ENCODE measurements around the gene CLEC2D. TPM values are rescaled to one million over a fixed set of nuclear protein-coding genes. Genes with fewer than 3 reads are reported as not detected.

Gene CLEC2D
- total RNA-seq, 1 experiment from 2014 or later = 1.9 TPM

GRCh38 chr12:9732921-9733461, 63.5 kb downstream of the CLEC2D start, which contains the start of gene CLECL1:
TSS of gene CLECL1 (minus strand) at chr12:9733097.
- no peaks in the 10 kb centered on the region for H3K36me3 ChIP-seq (ENCODE audit: control insufficient read depth in 1 of 2, insufficient read depth in 2 of 2, low read length in 2 of 2)
- intact Hi-C loops (cut with micrococcal nuclease) = no loop called here
- ATAC-seq (no peak), DNase-seq (ENCODE audit: low read depth, low spot score) (no peak)
- no peak within 1 kb of the TSS for H2AFZ ChIP-seq (ENCODE audit: low read depth, low read length, poor library complexity, severe bottlenecking)
- H3K9me3 ChIP-seq (ENCODE audit: control insufficient read depth in 1 of 2, insufficient read depth in 1 of 2, low read depth in 1 of 2, low read length in 2 of 2) = no peaks in the 10 kb centered on the region
- no peaks in the 10 kb centered on the region for H3K4me1 ChIP-seq (ENCODE audit: control insufficient read depth in 1 of 2, insufficient read depth in 2 of 2, low read length in 2 of 2)
- H3K27ac ChIP-seq (ENCODE audit: low read depth, low read length) = no peak within 1 kb of the TSS
- BruUV-seq (replicated peaks) = no TSS peak
- no peak within 1 kb of the TSS for H3K4me2 ChIP-seq (ENCODE audit: low read length)
- H3K9ac ChIP-seq (ENCODE audit: low read length) = no peak within 1 kb of the TSS
- H3K27me3 ChIP-seq (ENCODE audit: insufficient read depth, low read length) = peaks cover 45% of the 10 kb centered on the region
- no peaks in the 10 kb centered on the region for H4K20me1 ChIP-seq (ENCODE audit: insufficient read depth)
- no peaks in the 10 kb centered on the region for H3K79me2 ChIP-seq (ENCODE audit: insufficient read depth, low read length)
- ChIA-PET CTCF (interaction anchor here (2.2 kb wide), 1 partner anchor 10 kb away, joined by 14 read pairs; no protein-coding TSS in a partner anchor), POLR2A (no interaction called here), RAD21 (ENCODE audit: low non-redundant PET in 1 of 2, low total read pairs in 2 of 2, uncharacterized antibody in 2 of 2, unreplicated experiment in 2 of 2) (no interaction called here)
- TF ChIP-seq EGR1 (IDR thresholded peaks at IDR 0.05; ENCODE audit: low read depth) (no peak), SIN3A (IDR thresholded peaks at IDR 0.05; ENCODE audit: low read depth) (no peak), CBX3 (IDR thresholded peaks at IDR 0.05; ENCODE audit: low read depth) (no peak), YY1 (IDR thresholded peaks at IDR 0.05; ENCODE audit: extremely low read depth, insufficient replicate concordance, low read depth, low read length) (no peak), SP1 (IDR thresholded peaks at IDR 0.05; ENCODE audit: low read depth) (no peak), ATF3 (IDR thresholded peaks at IDR 0.05) (no peak), EZH2phosphoT487 (IDR thresholded peaks at IDR 0.05; ENCODE audit: borderline replicate concordance) (no peak)
- H3K4me3 ChIP-seq (replicated peaks in 1 of 2; ENCODE audit: low read depth in 1 of 2, low read length in 2 of 2) = no peak within 1 kb of the TSS
- no peaks in the 10 kb centered on the region for H3K9me2 ChIP-seq (ENCODE audit: insufficient read depth)

GRCh38 chr12:9735601-9736000, 66.1 kb downstream of the CLEC2D start:
- no TSS peak for BruUV-seq (replicated peaks)
- no peaks in the 10 kb centered on the region for H3K9me3 ChIP-seq (ENCODE audit: control insufficient read depth in 1 of 2, insufficient read depth in 1 of 2, low read depth in 1 of 2, low read length in 2 of 2)
- no peaks in the 10 kb centered on the region for H3K4me1 ChIP-seq (ENCODE audit: control insufficient read depth in 1 of 2, insufficient read depth in 2 of 2, low read length in 2 of 2)
- no peaks in the 10 kb centered on the region for H3K9me2 ChIP-seq (ENCODE audit: insufficient read depth)
- no peaks in the 10 kb centered on the region for H3K79me2 ChIP-seq (ENCODE audit: insufficient read depth, low read length)
- no peak overlapping the region for H3K9ac ChIP-seq (ENCODE audit: low read length)
- peaks cover 24% of the 10 kb centered on the region for H3K27me3 ChIP-seq (ENCODE audit: insufficient read depth, low read length)
- DNase-seq (ENCODE audit: low read depth, low spot score) = no peak
- ChIA-PET POLR2A (no interaction called here), RAD21 (ENCODE audit: low non-redundant PET in 1 of 2, low total read pairs in 2 of 2, uncharacterized antibody in 2 of 2, unreplicated experiment in 2 of 2) (no interaction called here), CTCF (no interaction called here)
- no peaks in the 10 kb centered on the region for H3K36me3 ChIP-seq (ENCODE audit: control insufficient read depth in 1 of 2, insufficient read depth in 2 of 2, low read length in 2 of 2)
- H4K20me1 ChIP-seq (ENCODE audit: insufficient read depth) = no peaks in the 10 kb centered on the region
- intact Hi-C loops (cut with micrococcal nuclease) = no loop called here
- no peak overlapping the region for H3K4me3 ChIP-seq (replicated peaks in 1 of 2; ENCODE audit: low read depth in 1 of 2, low read length in 2 of 2)
- H2AFZ ChIP-seq (ENCODE audit: low read depth, low read length, poor library complexity, severe bottlenecking) = no peak overlapping the region
- H3K27ac ChIP-seq (ENCODE audit: low read depth, low read length) = no peak overlapping the region
- no peak overlapping the region for H3K4me2 ChIP-seq (ENCODE audit: low read length)
- ATAC-seq = no peak
- no peak for TF ChIP-seq TCF7L2 (IDR thresholded peaks at IDR 0.05; ENCODE audit: borderline replicate concordance, extremely low read depth, insufficient read depth, insufficient read length)
- no peak for TF ChIP-seq ATF3 (IDR thresholded peaks at IDR 0.05)
- no peak for TF ChIP-seq ZBTB33 (IDR thresholded peaks at IDR 0.05; ENCODE audit: extremely low read depth, insufficient replicate concordance, low read length)
- TF ChIP-seq JUND (IDR thresholded peaks at IDR 0.05) = no peak
- no peak for TF ChIP-seq REST (IDR thresholded peaks at IDR 0.05; ENCODE audit: low read depth)
- TF ChIP-seq CEBPB (IDR thresholded peaks at IDR 0.05; ENCODE audit: low read depth) = no peak
- no peak for TF ChIP-seq EGR1 (IDR thresholded peaks at IDR 0.05; ENCODE audit: low read depth)
- TF ChIP-seq ZFX (IDR thresholded peaks at IDR 0.05) = no peak
- TF ChIP-seq, protein P1, sequence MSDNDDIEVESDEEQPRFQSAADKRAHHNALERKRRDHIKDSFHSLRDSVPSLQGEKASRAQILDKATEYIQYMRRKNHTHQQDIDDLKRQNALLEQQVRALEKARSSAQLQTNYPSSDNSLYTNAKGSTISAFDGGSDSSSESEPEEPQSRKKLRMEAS (IDR thresholded peaks at IDR 0.05) = no peak
- no peak for TF ChIP-seq SP1 (IDR thresholded peaks at IDR 0.05; ENCODE audit: low read depth)
- TF ChIP-seq ELF1 (IDR thresholded peaks at IDR 0.05; ENCODE audit: borderline replicate concordance, low read depth) = no peak
